GM18867 (cell line): ENCODE results near the gene PET100.
A peak's percentile ranks its signal among the peaks of the same experiment; 100 is the strongest.

Source experiments
- ATAC-seq: cut with Tn5 transposase; IDR thresholded peaks from one replicate; pipeline ENCODE4 v1.9.1; 2021; ENCODE audit warnings: mild to moderate bottlenecking, moderate library complexity; ENCODE audit not compliant: unreplicated experiment

The PET100 gene

GRCh38 chr19:7629347-7630054, at the start of gene PET100, which contains the start of gene XAB2:
Gene PET100 (plus strand): TSS chr19:7629793. CDS start chr19:7629834, 41 bp downstream.
Gene XAB2 (minus strand): TSS chr19:7629545. CDS start chr19:7629527, 18 bp downstream.
- ATAC-seq = peak; percentile 90

GRCh38 chr19:7582446-7582845, 47.1 kb upstream of the PET100 start:
- no peak for ATAC-seq

- ATAC-seq = no peak
Measured at GRCh38 chr19:7589822-7590221, 39.8 kb upstream of the PET100 start.

- ATAC-seq = no peak
Measured at GRCh38 chr19:7590256-7590655, 39.3 kb upstream of the PET100 start.

- ATAC-seq = no peak
Measured at GRCh38 chr19:7595466-7596133, 34.0 kb upstream of the PET100 start, which contains the start of gene CAMSAP3. Gene CAMSAP3 (plus strand): TSS chr19:7595863. CDS start chr19:7596003, 140 bp downstream.

GRCh38 chr19:7596211-7596937, 33.2 kb upstream of the PET100 start:
- no peak for ATAC-seq

- ATAC-seq = no peak
Measured at GRCh38 chr19:7597689-7598088, 31.9 kb upstream of the PET100 start.

- ATAC-seq = no peak
Measured at GRCh38 chr19:7598180-7598579, 31.4 kb upstream of the PET100 start.

GRCh38 chr19:7600721-7601120, 28.9 kb upstream of the PET100 start:
- no peak for ATAC-seq

- ATAC-seq = no peak
Measured at GRCh38 chr19:7602240-7602934, 27.2 kb upstream of the PET100 start.

- no peak for ATAC-seq
Measured at GRCh38 chr19:7602935-7603497, 26.6 kb upstream of the PET100 start.

GRCh38 chr19:7603919-7604318, 25.7 kb upstream of the PET100 start:
- no peak for ATAC-seq

GRCh38 chr19:7605490-7606222, 23.9 kb upstream of the PET100 start:
- ATAC-seq = no peak

GRCh38 chr19:7606289-7606688, 23.3 kb upstream of the PET100 start:
- no peak for ATAC-seq

- ATAC-seq = no peak
Measured at GRCh38 chr19:7607212-7607873, 22.2 kb upstream of the PET100 start.

GRCh38 chr19:7607874-7608560, 21.6 kb upstream of the PET100 start:
- no peak for ATAC-seq

GRCh38 chr19:7610491-7611240, 18.9 kb upstream of the PET100 start:
- no peak for ATAC-seq
